ENCODE data around the gene IL12RB1.

- TF ChIP-seq, protein P1, sequence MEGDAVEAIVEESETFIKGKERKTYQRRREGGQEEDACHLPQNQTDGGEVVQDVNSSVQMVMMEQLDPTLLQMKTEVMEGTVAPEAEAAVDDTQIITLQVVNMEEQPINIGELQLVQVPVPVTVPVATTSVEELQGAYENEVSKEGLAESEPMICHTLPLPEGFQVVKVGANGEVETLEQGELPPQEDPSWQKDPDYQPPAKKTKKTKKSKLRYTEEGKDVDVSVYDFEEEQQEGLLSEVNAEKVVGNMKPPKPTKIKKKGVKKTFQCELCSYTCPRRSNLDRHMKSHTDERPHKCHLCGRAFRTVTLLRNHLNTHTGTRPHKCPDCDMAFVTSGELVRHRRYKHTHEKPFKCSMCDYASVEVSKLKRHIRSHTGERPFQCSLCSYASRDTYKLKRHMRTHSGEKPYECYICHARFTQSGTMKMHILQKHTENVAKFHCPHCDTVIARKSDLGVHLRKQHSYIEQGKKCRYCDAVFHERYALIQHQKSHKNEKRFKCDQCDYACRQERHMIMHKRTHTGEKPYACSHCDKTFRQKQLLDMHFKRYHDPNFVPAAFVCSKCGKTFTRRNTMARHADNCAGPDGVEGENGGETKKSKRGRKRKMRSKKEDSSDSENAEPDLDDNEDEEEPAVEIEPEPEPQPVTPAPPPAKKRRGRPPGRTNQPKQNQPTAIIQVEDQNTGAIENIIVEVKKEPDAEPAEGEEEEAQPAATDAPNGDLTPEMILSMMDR (optimal IDR thresholded peaks at IDR 0.05 in 1 of 3, IDR thresholded peaks at IDR 0.05 in 1 of 3, conservative IDR thresholded peaks at IDR 0.05 in 1 of 3; ENCODE audit: extremely low read depth in 1 of 3, insufficient read depth in 2 of 3, low read length in 3 of 3): no peak
- no peak for TF ChIP-seq EZH2 (IDR thresholded peaks at IDR 0.05; ENCODE audit: low read length)
These were observed 22.2 kb upstream of the IL12RB1 start for GRCh38 chr19:18108897-18109296.

Data from keratinocyte (primary cell).